Pancreas (tissue), 10 donors: ENCODE measurements around the gene MGME1. TPM values are rescaled to one million over a fixed set of nuclear protein-coding genes. Genes with fewer than 3 reads are reported as not detected.

ENCODE experiments used
- ATAC-seq, 4 donors: fragments of 200-7000 bp; cut with Tn5 transposase; one replicate each; pipeline versions ENCODE4 v1.8.0 to v1.9.1; 2020; ENCODE audit warnings: mild to moderate bottlenecking in 4 of 4, moderate library complexity in 4 of 4
- DNase-seq, 6 donors: peaks; one replicate each; pipeline ENCODE4 v3.0.0-alpha.2; 2020
- FAIRE-seq: peaks from 2 replicates; lab custom pipeline; 2012; peaks lifted over from hg19 to GRCh38; lab: Jason Lieb, UNC
- H3K27ac ChIP-seq, 4 donors: fragments of 200-600 bp; sonication (generic); 1 replicate in 3 of 4; 2 replicates in 1 of 4; pipeline versions ENCODE4 v1.5.0 to v1.8.0; 2020
- H3K27me3 ChIP-seq, 4 donors: fragments of 200-600 bp; one replicate each; pipeline ENCODE4 v1.8.0; 2021
- H3K36me3 ChIP-seq, 3 donors: fragments of 200-600 bp; sonication (generic) in 1 of 3; one replicate each; pipeline versions ENCODE4 v1.5.0 to v1.8.0; 2020 to 2021
- H3K4me1 ChIP-seq, 3 donors: fragments of 200-600 bp; one replicate each; pipeline ENCODE4 v1.8.0; 2021
- H3K4me3 ChIP-seq, 4 donors: fragments of 200-600 bp; sonication (generic) in 2 of 4; one replicate each; pipeline versions ENCODE4 v1.5.0 to v1.8.0; 2020 to 2021
- H3K9me3 ChIP-seq, 4 donors: fragments of 200-600 bp; one replicate each; pipeline ENCODE4 v1.8.0; 2021
- WGBS, 2 donors: extraction: QIAGEN DNeasy Blood & Tissue Kit; methylation state at CpG; one replicate each; pipeline ENCODE4 v1.1.7; 2013; 5-methylcytosine and 5-hydroxymethylcytosine counted together
- intact Hi-C, 3 donors: fragments of 100-400 bp; cut with DNase I; formaldehyde crosslinking; loops; one replicate each; pipeline versions ENCODE4 v1.11.1 to v1.14.2; 2022
- polyA plus RNA-seq, 2 donors: library from polyadenylated mRNA; stranded (reverse); fragments of 200-250 nt; gene quantifications; one replicate each; pipeline ENCODE4 v1.2.3, GENCODE V29; 2013
- total RNA-seq, 6 donors: library from RNA; stranded (reverse); fragmentation: NEBNext Ultra II Directional in 4 of 6; extraction: Animal tissue kit (Norgen Biotek cat#: 25700) in 4 of 6; gene quantifications; one replicate each; pipeline versions ENCODE4 v1.2.1 to v1.2.4, GENCODE V29; 2021 to 2023
- TF ChIP-seq, protein P1 (sequence below), 4 donors: fragments of 200-600 bp; sonication (generic) in 3 of 4; IDR thresholded peaks; one replicate each; pipeline versions ENCODE4 v1.5.0 to v1.8.0; 2021; ENCODE audit warnings: antibody characterized with exemption in 4 of 4
- donor health status: healthy with polysubstance abuse.
- donor health status: DM: no; HTN: no; CAD: no; lungs with moderate emphysema.
- donor health status: DM: no; HTN: no; CAD: no.
- donor health status: control.
- donor health status: control.
- donor health status: Bipolar disorder and iron deficiency.
- donor health status: DM: yes; HTN: yes; CAD: no.
- donor health status: DM: no; HTN: no; CAD: no.
- donor health status: DM: no; HTN: no; CAD: no.
- donor health status: DM: yes; HTN: yes; CAD: no.

The MGME1 gene
- total and polyA plus RNA-seq, 8 donors, result 4.0 to 7.6 (median 6.4) TPM

DNA sequence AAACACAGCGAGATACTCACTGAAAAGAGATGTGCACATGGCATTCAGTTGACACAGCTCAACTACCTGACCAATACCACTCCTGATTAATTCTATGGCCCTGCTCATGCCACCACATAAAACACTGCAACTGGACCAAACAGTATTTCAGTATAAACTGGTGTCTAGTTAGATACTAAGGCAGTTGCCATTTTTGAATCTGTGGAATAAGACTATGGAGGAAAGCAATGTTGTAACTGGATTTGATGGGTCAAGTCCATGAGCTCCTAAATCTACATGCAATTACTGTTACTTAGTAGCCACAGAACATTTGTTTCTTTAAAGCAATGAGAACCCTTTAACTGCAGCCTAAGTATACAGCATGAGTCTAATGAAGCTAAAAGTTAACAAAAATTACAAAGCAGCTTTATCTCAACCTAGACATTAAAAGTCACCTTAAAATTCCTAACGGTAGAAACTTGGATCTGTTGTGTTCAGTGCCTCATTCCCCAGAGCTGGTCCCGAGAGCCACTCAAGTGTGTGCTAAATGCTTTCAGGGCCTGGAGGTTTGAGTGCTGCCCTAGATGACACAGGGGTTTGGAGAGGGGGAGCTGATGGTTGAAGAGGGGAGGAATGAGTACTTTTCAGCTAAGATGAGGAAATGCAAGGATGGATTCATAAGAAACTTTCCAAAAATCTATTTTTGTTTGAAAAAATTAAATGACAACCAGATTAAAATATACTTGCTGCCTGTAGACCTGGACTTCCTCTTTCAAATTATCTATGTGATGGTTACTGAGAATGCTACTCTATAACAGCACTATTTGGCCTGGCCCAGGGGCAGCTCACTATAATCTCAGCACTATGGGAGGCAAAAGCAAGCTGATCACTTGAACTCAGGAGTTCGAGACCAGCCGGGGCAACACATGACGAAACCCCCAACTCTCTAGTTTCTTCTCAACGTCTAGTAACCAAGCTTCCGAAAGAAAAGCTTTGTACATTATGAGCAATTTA lies 15.8 kb upstream of the MGME1 start:
- 90% methylated on average over 8 of the region's 8 CpGs for WGBS, 2 donors
- no peak for DNase-seq
- Histone ChIP-seq H3K27ac (no peak overlapping the region), H3K36me3 (peaks cover 11 to 57% (median 23%) of the 10 kb centered on the region in 3 donors), H3K4me3 (no peak overlapping the region), H3K27me3 (no peaks in the 10 kb centered on the region), H3K9me3 (no peaks in the 10 kb centered on the region), H3K4me1 (peaks cover 6 to 8% (median 7%) of the 10 kb centered on the region in 3 donors)
- no peak for ATAC-seq
- TF ChIP-seq, protein P1, sequence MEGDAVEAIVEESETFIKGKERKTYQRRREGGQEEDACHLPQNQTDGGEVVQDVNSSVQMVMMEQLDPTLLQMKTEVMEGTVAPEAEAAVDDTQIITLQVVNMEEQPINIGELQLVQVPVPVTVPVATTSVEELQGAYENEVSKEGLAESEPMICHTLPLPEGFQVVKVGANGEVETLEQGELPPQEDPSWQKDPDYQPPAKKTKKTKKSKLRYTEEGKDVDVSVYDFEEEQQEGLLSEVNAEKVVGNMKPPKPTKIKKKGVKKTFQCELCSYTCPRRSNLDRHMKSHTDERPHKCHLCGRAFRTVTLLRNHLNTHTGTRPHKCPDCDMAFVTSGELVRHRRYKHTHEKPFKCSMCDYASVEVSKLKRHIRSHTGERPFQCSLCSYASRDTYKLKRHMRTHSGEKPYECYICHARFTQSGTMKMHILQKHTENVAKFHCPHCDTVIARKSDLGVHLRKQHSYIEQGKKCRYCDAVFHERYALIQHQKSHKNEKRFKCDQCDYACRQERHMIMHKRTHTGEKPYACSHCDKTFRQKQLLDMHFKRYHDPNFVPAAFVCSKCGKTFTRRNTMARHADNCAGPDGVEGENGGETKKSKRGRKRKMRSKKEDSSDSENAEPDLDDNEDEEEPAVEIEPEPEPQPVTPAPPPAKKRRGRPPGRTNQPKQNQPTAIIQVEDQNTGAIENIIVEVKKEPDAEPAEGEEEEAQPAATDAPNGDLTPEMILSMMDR (IDR thresholded peaks at IDR 0.05), result no peak
- no peak for FAIRE-seq
- intact Hi-C loops, result no loop called here

DNA sequence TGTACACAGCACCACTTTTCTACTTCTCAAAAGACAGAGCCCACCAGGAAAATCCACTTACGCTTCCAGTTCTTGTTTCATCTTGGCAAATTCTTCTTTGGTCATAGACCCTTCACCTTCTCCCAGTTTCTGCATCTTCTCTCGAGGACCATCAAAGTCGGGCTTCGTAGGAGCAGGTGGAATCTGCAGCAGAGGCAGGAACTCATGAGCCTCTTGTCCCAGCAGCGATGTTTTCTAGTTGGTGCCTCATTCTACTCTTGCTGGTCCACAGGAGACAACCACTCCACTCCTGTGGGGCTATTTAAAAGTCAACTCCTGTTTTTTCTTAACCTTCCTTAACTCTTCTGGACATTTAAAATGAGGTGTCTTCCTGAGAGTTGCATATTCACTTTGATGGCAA lies 14.9 kb upstream of the MGME1 start:
- Histone ChIP-seq H3K27ac (no peak overlapping the region), H3K9me3 (no peaks in the 10 kb centered on the region), H3K4me3 (no peak overlapping the region), H3K27me3 (no peaks in the 10 kb centered on the region), H3K4me1 (peaks cover 15 to 18% (median 16%) of the 10 kb centered on the region in 3 donors), H3K36me3 (peaks cover 11 to 51% (median 23%) of the 10 kb centered on the region in 3 donors)
- ATAC-seq, result no peak
- WGBS, 2 donors, result 96 to 98% methylated on average over 5 of the region's 5 CpGs
- TF ChIP-seq, protein P1 (IDR thresholded peaks at IDR 0.05), result no peak
- no peak for DNase-seq
- FAIRE-seq, result no peak
- intact Hi-C loops, result no loop called here

DNA sequence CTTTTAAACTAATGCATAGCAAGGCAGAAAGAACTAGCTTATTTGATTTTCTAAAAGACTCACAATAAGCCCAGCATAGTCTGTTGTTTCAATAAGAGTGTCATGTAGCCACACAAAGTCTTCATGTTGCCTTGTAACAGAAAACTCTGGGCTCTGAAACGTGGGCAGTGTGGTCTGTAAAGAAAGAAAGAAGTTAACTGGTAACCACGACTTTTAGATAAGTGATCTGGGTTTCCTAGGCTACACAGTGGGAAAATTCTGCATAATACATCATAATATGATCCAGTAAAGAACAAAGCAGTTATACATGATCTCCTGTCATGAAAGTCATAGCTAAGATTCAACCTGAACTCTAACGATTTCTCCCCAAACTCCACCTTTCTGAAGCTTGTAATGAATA lies 13.5 kb upstream of the MGME1 start:
- intact Hi-C loops, result no loop called here
- H3K4me3 ChIP-seq, result no peak overlapping the region
- peaks cover 11 to 37% (median 19%) of the 10 kb centered on the region in 3 donors for H3K36me3 ChIP-seq
- no peak for ATAC-seq
- peaks cover 24 to 28% (median 25%) of the 10 kb centered on the region in 3 donors for H3K4me1 ChIP-seq
- H3K27ac ChIP-seq, result no peak overlapping the region
- no peaks in the 10 kb centered on the region for H3K27me3 ChIP-seq
- FAIRE-seq, result no peak
- no peaks in the 10 kb centered on the region for H3K9me3 ChIP-seq
- TF ChIP-seq, protein P1 (IDR thresholded peaks at IDR 0.05), result no peak
- 47 to 54% methylated on average over 3 of the region's 3 CpGs for WGBS, 2 donors
- no peak for DNase-seq

DNA sequence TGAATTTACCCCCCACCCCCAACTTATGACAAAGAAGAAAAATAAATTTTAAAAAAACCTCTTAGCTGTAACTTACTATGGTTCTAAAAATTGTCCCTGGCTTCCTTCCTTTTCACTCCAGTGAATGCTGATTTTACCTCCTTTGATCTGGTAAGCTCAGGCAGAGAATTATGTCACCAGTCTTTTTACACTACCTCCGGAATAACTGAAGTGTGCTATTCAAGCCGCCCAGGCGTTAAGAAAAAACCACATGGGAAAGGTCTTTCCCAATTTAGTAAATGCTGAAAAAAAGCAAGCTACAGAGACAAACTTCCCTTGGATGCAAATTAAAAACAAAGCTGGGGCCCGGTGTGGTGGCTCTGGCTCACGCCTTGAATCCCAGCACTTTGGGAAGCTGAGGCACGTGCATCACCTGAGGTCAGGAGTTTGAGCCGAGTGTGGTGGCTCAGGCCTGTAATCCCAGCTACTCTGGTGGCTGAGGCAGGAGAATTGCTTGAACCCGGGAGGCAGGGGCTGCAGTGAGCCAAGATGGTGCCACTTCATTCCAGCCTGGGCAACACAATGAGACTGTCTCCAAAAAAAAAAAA lies 12.6 kb upstream of the MGME1 start:
- no peak for DNase-seq
- Histone ChIP-seq H3K27ac (no peak overlapping the region), H3K9me3 (no peaks in the 10 kb centered on the region), H3K4me3 (no peak overlapping the region), H3K4me1 (peaks cover 24 to 34% (median 29%) of the 10 kb centered on the region in 3 donors), H3K36me3 (peaks cover 5 to 28% (median 19%) of the 10 kb centered on the region in 3 donors), H3K27me3 (no peaks in the 10 kb centered on the region)
- ATAC-seq, result no peak
- WGBS, 2 donors, result 87 to 88% methylated on average over 8 of the region's 8 CpGs
- TF ChIP-seq, protein P1 (IDR thresholded peaks at IDR 0.05), result no peak
- FAIRE-seq, result no peak
- intact Hi-C loops, result no loop called here
